Activated CD8-positive, alpha-beta memory T cell treated with anti-CD3 and anti-CD28 coated beads, Interleukin-2, amount 50 U/mL, for 4 hours (primary cell): ENCODE results near the gene H2BW2.
"Not testable (repeated sequence)": the region's sequence is repeated elsewhere in the genome, so short reads cannot be mapped to it uniquely, and the experiment has no call there.

Experiments used
- DNase-seq: peaks from one replicate; pipeline ENCODE4 v3.0.0-alpha.2; 2020

Gene H2BW2

GRCh38 chrX:104039689-104040505 is at the start of gene H2BW2:
TSS of gene H2BW2 (plus strand) at chrX:104039956. CDS start at chrX:104039995, 39 bp downstream.
- DNase-seq = no peak

GRCh38 chrX:103999234-103999633 is 40.5 kb upstream of the H2BW2 start:
- no peak for DNase-seq

GRCh38 chrX:104008831-104009230 is 30.9 kb upstream of the H2BW2 start:
- no peak for DNase-seq

- no peak for DNase-seq
Measured at GRCh38 chrX:104013158-104013557, 26.6 kb upstream of the H2BW2 start.

- DNase-seq = no peak
Measured at GRCh38 chrX:104013606-104014005, 26.1 kb upstream of the H2BW2 start, which contains the start of gene H2BW1. TSS of gene H2BW1 (minus strand) at chrX:104013708. CDS start at chrX:104013576, 132 bp downstream.

GRCh38 chrX:104015576-104015975 is 24.2 kb upstream of the H2BW2 start:
- DNase-seq = not testable (repeated sequence)

- no peak for DNase-seq
Measured at GRCh38 chrX:104018126-104018525, 21.6 kb upstream of the H2BW2 start.

- no peak for DNase-seq
Measured at GRCh38 chrX:104041003-104041402, 1.2 kb downstream of the H2BW2 start.

GRCh38 chrX:104045642-104046041 is 5.9 kb downstream of the H2BW2 start:
- no peak for DNase-seq

- no peak for DNase-seq
Measured at GRCh38 chrX:104047171-104047570, 7.4 kb downstream of the H2BW2 start.

- DNase-seq = not testable (repeated sequence)
Measured at GRCh38 chrX:104054956-104055355, 15.2 kb downstream of the H2BW2 start.

GRCh38 chrX:104062636-104063035 is 22.9 kb downstream of the H2BW2 start:
- not testable (repeated sequence) for DNase-seq

GRCh38 chrX:104075778-104076445 is 36.2 kb downstream of the H2BW2 start, which contains the start of gene TMSB15C:
TSS of gene TMSB15C (minus strand) at chrX:104076236.
- DNase-seq = not testable (repeated sequence)

- not testable (repeated sequence) for DNase-seq
Measured at GRCh38 chrX:104077854-104078253, 38.1 kb downstream of the H2BW2 start.

- DNase-seq = no peak
Measured at GRCh38 chrX:104084063-104084462, 44.3 kb downstream of the H2BW2 start.

GRCh38 chrX:104084534-104085277 is 45.0 kb downstream of the H2BW2 start:
- DNase-seq = no peak

- DNase-seq = no peak
Measured at GRCh38 chrX:104085477-104085876, 45.7 kb downstream of the H2BW2 start.

- DNase-seq = no peak
Measured at GRCh38 chrX:104085919-104086318, 46.2 kb downstream of the H2BW2 start.
